GM18502 (cell line): ENCODE results near the gene ESR1.

Experiments
- ATAC-seq: cut with Tn5 transposase; IDR thresholded peaks from one replicate; pipeline ENCODE4 v1.9.1; 2021; ENCODE audit warnings: mild to moderate bottlenecking; ENCODE audit not compliant: unreplicated experiment, poor library complexity

The ESR1 gene

DNA sequence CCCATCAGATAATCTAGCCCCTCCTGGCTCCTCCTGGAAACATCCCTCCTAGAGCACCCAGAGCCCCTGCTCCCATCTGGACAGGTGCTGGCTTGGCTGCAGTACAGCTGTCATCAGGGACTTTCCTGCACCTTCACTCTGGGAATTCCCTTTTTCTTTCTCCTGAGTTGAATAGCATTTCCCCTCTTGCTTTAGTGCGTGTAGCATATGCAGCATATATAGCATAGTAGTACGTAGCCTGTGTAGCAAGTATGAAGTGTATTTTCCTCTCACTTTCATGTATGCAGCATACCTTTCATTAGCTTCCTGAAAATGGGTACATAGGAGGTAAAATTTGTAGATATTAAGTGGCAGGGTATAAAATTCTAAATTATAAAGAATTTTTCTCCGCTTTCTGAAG is 352.9 kb downstream of the ESR1 start:
- ATAC-seq = peak; percentile 95

DNA sequence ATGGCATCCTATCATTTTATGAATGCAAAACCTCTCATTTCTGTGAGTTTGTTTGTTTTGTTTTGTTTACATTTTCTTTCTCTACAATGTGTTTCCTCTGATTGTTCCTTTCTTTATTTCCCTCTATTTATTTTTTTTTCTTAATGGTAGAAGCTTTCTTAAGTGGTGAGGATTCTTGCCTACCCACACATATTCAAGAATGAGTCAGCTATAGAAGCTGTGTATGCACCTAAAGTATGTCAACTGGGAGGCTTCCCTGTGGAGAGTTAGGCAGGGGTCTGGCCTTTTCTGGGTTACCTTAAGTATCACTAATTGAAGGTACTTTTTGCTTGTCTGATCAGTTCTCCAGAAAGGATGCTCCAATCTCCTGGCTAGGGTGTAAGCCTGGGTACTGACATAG is 354.0 kb downstream of the ESR1 start:
- peak; percentile 57 for ATAC-seq

- no peak for ATAC-seq
These were observed 357.5 kb downstream of the ESR1 start for GRCh38 chr6:152164957-152165356.

GRCh38 chr6:152166497-152166896 is 359.0 kb downstream of the ESR1 start:
- ATAC-seq = no peak

- ATAC-seq = no peak
These were observed 359.4 kb downstream of the ESR1 start for GRCh38 chr6:152166897-152167296.

DNA sequence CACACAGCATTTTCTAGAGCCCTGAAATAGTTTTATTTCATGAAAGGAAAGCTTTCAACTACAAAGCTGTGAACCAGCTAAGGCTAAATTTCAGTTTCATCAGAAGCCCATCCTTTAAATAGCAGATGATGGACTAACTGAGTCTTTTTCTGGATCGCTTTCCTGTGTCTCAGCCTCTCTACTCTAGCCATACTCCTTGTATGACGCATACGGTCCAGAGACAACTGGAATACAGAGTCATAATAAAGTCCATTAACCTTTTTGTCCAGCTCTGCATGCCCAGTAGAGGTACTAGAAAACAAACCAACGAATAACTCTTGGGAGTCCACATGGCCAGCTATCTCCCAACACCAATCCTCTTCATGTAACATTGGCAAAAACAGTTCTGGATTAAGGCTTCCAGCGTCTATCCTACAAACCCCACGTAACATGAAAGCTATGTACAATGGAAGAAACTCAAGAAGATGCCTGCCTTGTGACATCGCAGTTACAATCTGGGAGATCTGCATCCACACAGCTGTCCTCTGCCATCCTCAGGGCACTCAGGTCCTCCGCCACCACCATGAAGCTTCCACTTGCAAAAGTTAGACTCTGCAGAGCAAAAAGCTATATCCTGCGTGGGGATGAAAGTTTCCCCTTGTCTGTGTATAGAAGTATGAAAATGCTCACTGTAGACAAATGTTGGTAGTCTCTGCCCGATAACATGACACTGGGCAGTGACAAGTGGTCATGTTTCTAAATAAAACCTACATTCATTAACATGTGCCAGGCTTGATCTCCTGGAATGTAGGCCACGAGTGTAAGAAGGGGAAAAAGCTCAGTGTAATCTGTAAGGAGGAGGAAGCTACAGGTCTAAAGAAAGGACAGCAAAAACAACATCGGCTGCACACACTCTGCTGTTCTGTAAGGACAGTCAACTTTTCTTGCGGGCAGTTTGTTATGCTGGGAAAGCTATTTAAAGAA is 360.4 kb downstream of the ESR1 start:
- no peak for ATAC-seq

GRCh38 chr6:152170313-152170701 is 362.8 kb downstream of the ESR1 start:
- ATAC-seq = no peak

- peak; percentile 98 for ATAC-seq
These were observed 363.5 kb downstream of the ESR1 start for GRCh38 chr6:152170702-152171667.

DNA sequence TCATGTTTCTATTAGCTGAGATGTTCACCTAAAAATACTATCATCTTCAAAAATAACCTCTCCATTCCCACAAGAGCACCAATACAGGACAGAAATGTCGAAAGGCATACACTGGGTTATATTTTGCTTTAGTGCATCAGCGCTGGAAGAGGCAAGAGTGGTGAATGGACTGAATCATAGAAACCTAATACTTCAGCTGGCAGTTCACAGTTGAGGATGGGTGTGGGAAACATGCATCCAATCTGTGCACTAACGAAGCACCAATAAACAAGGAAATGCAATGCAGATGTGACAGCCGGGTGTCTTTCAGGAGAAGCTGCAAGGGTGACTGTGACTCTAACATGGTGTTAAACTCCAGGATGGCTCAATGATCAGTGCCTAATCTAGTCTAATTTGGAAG is 365.8 kb downstream of the ESR1 start:
- no peak for ATAC-seq

DNA sequence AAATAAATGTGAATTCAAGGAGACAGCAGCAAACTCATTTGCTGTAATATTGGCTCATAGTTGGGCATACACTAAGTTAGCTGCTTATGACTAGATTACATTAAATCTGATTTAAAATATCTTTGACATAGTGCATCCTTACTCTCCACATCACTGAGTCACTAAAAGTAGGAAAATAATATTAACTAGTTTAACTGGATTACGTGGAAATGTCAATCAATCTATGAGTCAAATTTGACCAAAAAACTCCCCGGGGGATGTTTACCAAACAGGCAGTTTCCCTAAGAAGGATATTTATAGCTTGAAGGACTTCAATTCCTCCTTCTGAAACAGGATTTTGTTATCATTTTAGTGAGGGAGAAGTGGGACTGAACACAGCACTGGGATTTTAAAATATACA is 366.5 kb downstream of the ESR1 start:
- no peak for ATAC-seq

GRCh38 chr6:152176268-152176667 is 368.8 kb downstream of the ESR1 start:
- no peak for ATAC-seq
